Breast epithelium (tissue), 3 donors: ENCODE measurements around the gene HSD17B11.

Experiments used
- CTCF ChIP-seq, 3 donors: fragments of 450-650 bp; IDR thresholded peaks; one replicate each; pipeline ENCODE4 v1.5.1; 2016 to 2017; ENCODE audit warnings: antibody characterized with exemption in 3 of 3, mild to moderate bottlenecking in 3 of 3, moderate library complexity in 3 of 3
- POLR2A ChIP-seq: fragments of 450-650 bp; IDR thresholded peaks from one replicate; pipeline ENCODE4 v1.6.1; 2016; ENCODE audit warnings: antibody characterized with exemption, mild to moderate bottlenecking, moderate library complexity
- POLR2AphosphoS5 ChIP-seq, 3 donors: sonication (generic); formaldehyde crosslinking; IDR thresholded peaks; one replicate each; pipeline ENCODE4 v1.6.1; 2017; ENCODE audit warnings: antibody characterized with exemption in 3 of 3

GRCh38 chr4:87286970-87287369, 104.0 kb downstream of the HSD17B11 start:
- no peak for TF ChIP-seq CTCF (IDR thresholded peaks at IDR 0.05)
- TF ChIP-seq POLR2A: no peak
- no peak for TF ChIP-seq POLR2AphosphoS5 (IDR thresholded peaks at IDR 0.05)
